Motor neuron (in vitro differentiated cells): ENCODE results near the gene HELQ. TPM values are rescaled to one million over a fixed set of nuclear protein-coding genes. Genes with fewer than 3 reads are reported as not detected.
"Not testable (repeated sequence)": the region's sequence is repeated elsewhere in the genome, so short reads cannot be mapped to it uniquely, and the experiment has no call there.

Experiments
- ATAC-seq, 8 experiments: fragments of 200-7000 bp; cut with Tn5 transposase; replicated peaks in 6 of 8; 2 replicates each; pipeline ENCODE4 v1.8.0; 2021; ENCODE audit warnings: mild to moderate bottlenecking in 8 of 8, moderate library complexity in 8 of 8
- H3K27ac ChIP-seq, 2 donors: fragments of 250-450 bp; sonication (Bioruptor Pico); 2 replicates each; pipeline ENCODE4 v1.9.0; 2021; ENCODE audit warnings: antibody characterized with exemption in 2 of 2, mild to moderate bottlenecking in 2 of 2, moderate library complexity in 1 of 2
- H3K4me1 ChIP-seq, 2 donors: fragments of 250-450 bp; sonication (Bioruptor Pico); replicated peaks in 1 of 2; 2 replicates each; pipeline ENCODE4 v1.6.1; 2021; ENCODE audit warnings: antibody characterized with exemption in 2 of 2, mild to moderate bottlenecking in 2 of 2, moderate library complexity in 1 of 2
- H3K4me3 ChIP-seq, 5 donors: fragments of 250-450 bp; sonication (Bioruptor Pico); 2 replicates each; pipeline ENCODE4 v1.9.0; 2021; ENCODE audit warnings: antibody characterized with exemption in 5 of 5, mild to moderate bottlenecking in 5 of 5, moderate library complexity in 4 of 5
- WGBS, 10 experiments: fragments of 450-650 bp; shearing (Covaris generic); methylation state at CpG; one replicate each; pipeline ENCODE4 v1.0.0; 2022; 5-methylcytosine and 5-hydroxymethylcytosine counted together
- in situ Hi-C, 9 experiments: fragments of 400-800 bp; cut with MboI; loops; one replicate each; pipeline ENCODE4 v1.15.0; 2021; ENCODE audit warnings: low sequenced_read_pairs in 9 of 9, low pct_unique_long_range_greater_than_20kb in 2 of 9; ENCODE audit not compliant: unreplicated experiment in 9 of 9
- total RNA-seq, 8 experiments: library from RNA; unstranded; fragments of 300-600 nt; gene quantifications; 2 replicates each; pipeline versions ENCODE4 v1.2.3 to v1.2.4, GENCODE V29; 2022

HELQ gene
- total RNA-seq, 8 experiments from 2014 or later: 8.2 to 18.7 (median 11.0) TPM

- WGBS, 10 experiments: 90 to 100% (median 94%) methylated on average over 2 of the region's 2 CpGs; no CpG with 5 or more reads in 7 of the 10 experiments
- H3K4me3 ChIP-seq: no peak overlapping the region
- in situ Hi-C loops: no loop called here
- no peak for ATAC-seq
- H3K27ac ChIP-seq: no peak overlapping the region
- no peaks in the 10 kb centered on the region for H3K4me1 ChIP-seq
These were observed 41.9 kb downstream of the HELQ start for GRCh38 chr4:83413676-83414075.

DNA sequence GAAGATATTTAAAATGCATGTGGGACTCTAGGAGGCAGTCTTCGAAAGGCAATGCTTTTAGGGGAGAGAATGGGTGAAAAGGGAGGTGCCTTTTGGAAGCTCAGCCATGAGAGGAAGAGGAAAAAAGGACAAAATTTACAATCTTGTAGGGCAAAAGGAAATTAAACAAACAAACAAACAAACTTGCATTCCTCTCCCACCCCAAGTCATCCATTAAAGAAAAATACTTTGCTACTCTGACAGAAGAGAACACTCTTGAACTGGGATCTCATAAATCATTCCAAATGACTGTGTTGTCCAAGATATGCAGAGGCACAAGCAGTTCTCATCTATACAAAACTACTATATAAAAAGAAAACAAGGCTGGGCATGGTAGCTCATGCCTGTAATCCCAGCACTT, 46.7 kb downstream of the HELQ start:
- WGBS, 10 experiments: 57 to 100% (median 86%) methylated on average over 1 of the region's 1 CpG; no CpG with 5 or more reads in 1 of the 10 experiments
- no peak overlapping the region for H3K4me3 ChIP-seq
- no peak overlapping the region for H3K27ac ChIP-seq
- H3K4me1 ChIP-seq: no peaks in the 10 kb centered on the region
- ATAC-seq: no peak
- in situ Hi-C loops: no loop called here

DNA sequence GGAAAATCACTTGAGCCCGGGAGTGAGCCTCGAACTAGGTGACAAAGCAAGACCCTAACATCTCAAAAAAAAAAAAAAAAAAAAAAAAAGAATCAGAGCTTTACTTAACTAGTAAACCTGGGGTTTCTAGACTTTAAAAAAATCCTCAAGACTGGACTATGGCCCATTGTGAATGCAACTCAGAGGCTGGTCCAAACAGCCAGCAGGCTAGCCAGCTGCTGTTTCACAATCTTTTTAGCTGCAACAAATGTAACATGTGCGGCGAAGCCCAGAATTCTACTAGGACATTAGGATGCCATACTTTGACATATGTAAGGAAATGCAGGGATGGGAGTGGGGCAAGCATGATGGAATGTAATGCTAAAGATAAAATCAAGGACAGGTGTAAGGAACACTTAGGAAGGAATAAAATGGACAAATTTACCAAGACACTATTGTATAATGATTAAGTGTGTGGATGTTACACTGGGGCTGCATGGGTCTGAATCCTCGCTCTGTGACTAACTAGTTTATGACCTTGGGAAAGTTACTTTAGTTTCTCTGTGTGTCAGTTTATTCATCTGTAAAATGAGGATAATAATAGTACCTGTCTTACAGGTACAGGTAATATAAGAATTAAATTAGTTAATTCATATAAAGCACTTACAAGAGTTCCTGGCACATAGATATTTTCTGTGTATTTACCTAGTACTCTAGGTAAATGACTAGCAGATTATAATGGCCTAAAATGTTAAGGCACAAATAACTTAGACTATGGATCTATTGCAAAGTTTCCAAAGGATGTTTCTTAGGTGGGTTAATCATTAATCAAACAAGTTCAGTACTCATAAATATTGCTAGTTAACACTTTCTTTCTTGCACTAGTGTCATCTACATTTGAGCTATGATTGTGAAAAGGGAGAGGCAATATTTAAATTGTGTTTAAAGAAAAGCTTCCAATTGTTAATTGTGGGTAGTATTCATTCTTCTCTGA, 49.5 kb downstream of the HELQ start:
- Histone ChIP-seq H3K4me1 (no peaks in the 10 kb centered on the region), H3K4me3 (no peak overlapping the region), H3K27ac (no peak overlapping the region)
- 40 to 100% (median 92%) methylated on average over 1 to 5 of the region's 5 CpGs for WGBS, 10 experiments
- no peak for ATAC-seq
- in situ Hi-C loops: no loop called here

GRCh38 chr4:83398158-83398557, 57.5 kb downstream of the HELQ start:
- H3K4me1 ChIP-seq, H3K27ac ChIP-seq, ATAC-seq, in situ Hi-C loops, H3K4me3 ChIP-seq: not testable (repeated sequence)
- WGBS, 10 experiments: 80 to 100% (median 100%) methylated on average over 1 to 2 of the region's 10 CpGs; no CpG with 5 or more reads in 5 of the 10 experiments

DNA sequence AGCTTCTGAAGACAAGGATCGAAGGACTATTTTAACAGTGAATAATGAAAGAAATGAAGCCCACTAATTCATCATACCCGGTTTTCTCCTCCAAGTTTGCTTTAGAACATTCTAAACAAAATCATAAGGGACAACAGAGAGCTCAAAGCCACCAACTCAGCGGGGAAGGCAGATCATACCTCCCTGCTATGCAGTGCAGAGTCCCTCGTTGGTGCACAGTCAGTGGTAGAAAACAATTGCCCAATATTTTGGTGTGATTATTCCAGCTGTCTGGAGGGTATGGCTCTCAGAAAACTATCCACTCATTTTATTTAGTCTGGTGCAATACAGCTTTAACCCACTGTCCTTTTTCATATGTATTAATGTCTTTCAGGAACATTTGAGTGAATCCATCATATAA, 61.7 kb downstream of the HELQ start:
- Histone ChIP-seq H3K4me3 (no peak overlapping the region), H3K4me1 (peaks cover 0 to 5% of the 10 kb centered on the region in 2 donors), H3K27ac (no peak overlapping the region)
- ATAC-seq: no peak
- in situ Hi-C loops: no loop called here
- 54 to 100% (median 72%) methylated on average over 1 to 4 of the region's 4 CpGs; no CpG with 5 or more reads in 1 of the 10 experiments for WGBS, 10 experiments

DNA sequence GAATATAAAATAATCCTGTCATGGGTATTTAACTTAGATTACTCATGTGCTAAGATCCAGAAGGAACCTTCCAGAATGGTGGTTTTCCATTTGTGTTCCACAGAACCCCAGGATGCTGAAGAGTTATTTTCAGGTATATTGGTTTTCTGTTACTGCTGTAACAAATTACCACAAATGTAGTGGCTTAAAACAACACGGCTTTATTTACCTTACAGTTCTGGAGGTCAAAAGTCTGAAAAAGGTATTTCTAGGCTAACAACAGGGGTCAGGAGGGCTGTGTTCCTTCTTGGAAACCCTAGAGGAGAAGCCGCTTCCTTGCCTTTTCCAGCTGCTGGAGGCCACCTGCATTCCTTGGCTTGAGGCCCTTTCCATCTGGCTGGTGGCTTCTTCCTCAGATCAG, 63.1 kb downstream of the HELQ start:
- Histone ChIP-seq H3K4me3 (no peak overlapping the region), H3K4me1 (peaks cover 0 to 5% of the 10 kb centered on the region in 2 donors), H3K27ac (no peak overlapping the region)
- no peak for ATAC-seq
- in situ Hi-C loops: no loop called here
- WGBS, 10 experiments: 70 to 100% (median 100%) methylated on average over 1 to 2 of the region's 2 CpGs; no CpG with 5 or more reads in 1 of the 10 experiments

DNA sequence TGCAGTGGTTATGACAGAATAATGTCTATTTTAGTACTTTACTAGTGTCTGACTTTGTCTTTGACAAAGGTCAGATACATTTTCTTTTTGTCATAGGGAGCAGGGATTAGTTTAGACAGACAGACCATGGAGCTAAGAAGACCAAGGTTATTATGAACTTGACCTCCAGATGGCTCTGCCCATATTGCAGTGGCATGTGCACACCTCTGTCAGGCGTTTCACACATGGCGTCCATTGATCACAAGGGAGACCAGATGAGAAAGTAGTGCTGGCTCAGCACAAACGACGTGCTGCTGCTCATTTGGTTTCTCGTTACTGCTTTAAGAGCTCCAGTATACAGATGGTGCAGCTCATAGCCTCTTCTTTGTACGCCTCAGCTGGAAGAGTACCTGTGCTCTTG, 64.7 kb downstream of the HELQ start:
- Histone ChIP-seq H3K4me3 (no peak overlapping the region), H3K4me1 (peaks cover 0 to 5% of the 10 kb centered on the region in 2 donors), H3K27ac (no peak overlapping the region)
- WGBS, 10 experiments: 20 to 88% (median 54%) methylated on average over 1 to 5 of the region's 6 CpGs; no CpG with 5 or more reads in 4 of the 10 experiments
- no peak for ATAC-seq
- in situ Hi-C loops: no loop called here

GRCh38 chr4:83389756-83390505, 65.7 kb downstream of the HELQ start:
- Histone ChIP-seq H3K4me1 (peaks cover 0 to 5% of the 10 kb centered on the region in 2 donors), H3K27ac (no peak overlapping the region), H3K4me3 (no peak overlapping the region)
- ATAC-seq: no peak
- WGBS, 10 experiments: 50 to 93% (median 65%) methylated on average over 2 to 6 of the region's 8 CpGs; no CpG with 5 or more reads in 2 of the 10 experiments
- in situ Hi-C loops: no loop called here

DNA sequence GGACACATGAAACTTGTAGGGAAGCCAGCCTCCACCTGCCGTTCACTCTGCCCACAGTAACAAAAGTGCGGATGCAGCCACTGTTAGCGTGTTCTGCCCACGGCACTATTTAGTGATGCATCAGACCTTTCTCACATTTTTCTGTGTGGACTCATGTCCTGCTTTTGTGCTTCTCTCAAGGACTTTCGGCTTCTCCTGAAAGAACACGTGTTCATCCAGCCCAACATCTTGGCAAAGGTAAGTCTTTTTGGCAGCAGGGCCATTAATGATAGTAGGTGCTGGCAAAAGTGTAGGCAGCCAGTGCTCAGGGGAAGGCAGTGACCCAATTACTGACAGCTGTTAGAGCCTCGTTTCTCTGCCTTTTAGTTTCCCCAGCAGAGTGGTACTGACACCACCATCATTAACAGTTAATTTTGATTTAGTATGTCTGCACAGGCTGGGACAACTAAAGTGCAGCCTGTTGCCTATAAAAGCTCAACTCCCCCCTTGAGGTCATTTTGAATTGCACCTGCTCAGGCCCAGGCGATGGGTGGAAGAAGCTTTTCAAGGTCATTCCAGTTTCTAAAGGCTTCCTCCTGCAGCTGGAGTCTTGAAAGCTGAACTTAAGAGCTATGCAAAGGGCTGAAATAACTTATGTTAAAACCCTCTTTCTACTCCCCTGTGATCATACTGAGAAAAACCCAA, 66.4 kb downstream of the HELQ start:
- peak in 1 of 8 experiments; percentile 12 for ATAC-seq
- Histone ChIP-seq H3K27ac (no peak overlapping the region), H3K4me3 (no peak overlapping the region), H3K4me1 (peaks cover 0 to 5% of the 10 kb centered on the region in 2 donors)
- WGBS, 10 experiments: 20 to 100% (median 79%) methylated on average over 1 to 8 of the region's 8 CpGs; no CpG with 5 or more reads in 2 of the 10 experiments
- in situ Hi-C loops: no loop called here

DNA sequence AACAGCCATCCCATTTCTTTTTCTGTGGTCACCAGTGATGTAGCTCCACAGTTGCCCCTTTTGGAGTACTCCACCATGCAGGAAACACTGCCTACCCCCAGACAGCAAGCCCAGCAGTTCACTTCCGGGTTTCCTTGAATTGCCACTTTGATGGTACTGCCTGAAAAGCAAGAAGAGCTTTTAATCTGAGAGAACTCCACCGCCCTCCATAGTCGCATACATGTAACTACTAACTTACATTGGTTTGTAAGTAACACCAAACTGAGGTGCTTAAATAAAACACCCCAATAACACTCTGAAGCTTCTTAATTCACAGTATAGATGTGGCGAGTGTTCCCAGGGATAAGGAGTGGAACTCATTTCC, 67.3 kb downstream of the HELQ start:
- no peak overlapping the region for H3K27ac ChIP-seq
- no peak overlapping the region for H3K4me3 ChIP-seq
- ATAC-seq: peak in 1 of 8 experiments; percentile 14
- H3K4me1 ChIP-seq: peaks cover 0 to 5% of the 10 kb centered on the region in 2 donors
- 13 to 100% (median 100%) methylated on average over 1 to 3 of the region's 4 CpGs; no CpG with 5 or more reads in 4 of the 10 experiments for WGBS, 10 experiments
- in situ Hi-C loops: no loop called here

GRCh38 chr4:83387476-83388312, 67.9 kb downstream of the HELQ start:
- ATAC-seq: peak in 3 of 8 experiments; percentile 63 to 74 (median 64)
- Histone ChIP-seq H3K4me1 (peaks cover 0 to 5% of the 10 kb centered on the region in 2 donors), H3K4me3 (no peak overlapping the region), H3K27ac (no peak overlapping the region)
- in situ Hi-C loops: no loop called here
- WGBS, 10 experiments: 4 to 70% (median 35%) methylated on average over 1 to 3 of the region's 3 CpGs

- peak in 3 of 8 experiments; percentile 54 to 69 (median 55) for ATAC-seq
- peaks cover 0 to 5% of the 10 kb centered on the region in 2 donors for H3K4me1 ChIP-seq
- no peak overlapping the region for H3K4me3 ChIP-seq
- 0 to 100% (median 46%) methylated on average over 1 to 3 of the region's 3 CpGs for WGBS, 10 experiments
- no peak overlapping the region for H3K27ac ChIP-seq
- in situ Hi-C loops: no loop called here
These were observed 68.6 kb downstream of the HELQ start for GRCh38 chr4:83387012-83387411.
